Gastrocnemius medialis (tissue), 4 donors: ENCODE results near the gene FGF9. TPM values are rescaled to one million over a fixed set of nuclear protein-coding genes. Genes with fewer than 3 reads are reported as not detected.

ENCODE experiments used
- ATAC-seq, 2 donors: fragments of 150-250 bp; one replicate each; pipeline ENCODE4 v1.9.1; 2016
- DNase-seq, 2 donors: peaks; one replicate each; pipeline ENCODE4 v3.0.0-alpha.2; 2019
- H3K27ac ChIP-seq, 4 donors: fragments of 200-600 bp; sonication (generic); 1 replicate in 1 of 4; 2 replicates in 3 of 4; pipeline ENCODE4 v1.5.1; 2016 to 2018; ENCODE audit warnings: mild to moderate bottlenecking in 2 of 4, moderate library complexity in 1 of 4
- H3K27me3 ChIP-seq, 3 donors: fragments of 200-600 bp; sonication (generic) in 2 of 3; 1 replicate in 1 of 3; 2 replicates in 2 of 3; pipeline versions ENCODE4 v1.5.1 to v1.6.0; 2016 to 2019; ENCODE audit warnings: mild to moderate bottlenecking in 1 of 3, moderate library complexity in 1 of 3
- H3K36me3 ChIP-seq, 2 donors: fragments of 200-600 bp; sonication (generic) in 1 of 2; one replicate each; pipeline ENCODE4 v1.5.1; 2017 to 2018
- H3K4me1 ChIP-seq, 2 donors: fragments of 200-600 bp; sonication (generic) in 1 of 2; one replicate each; pipeline ENCODE4 v1.5.1; 2016 to 2017; ENCODE audit warnings: mild to moderate bottlenecking in 2 of 2
- H3K4me3 ChIP-seq, 4 donors: fragments of 200-600 bp; sonication (generic) in 3 of 4; 1 replicate in 1 of 4; 2 replicates in 3 of 4; pipeline ENCODE4 v1.5.1; 2016 to 2019; ENCODE audit warnings: mild to moderate bottlenecking in 2 of 4
- H3K9me3 ChIP-seq, 3 donors: fragments of 200-600 bp; sonication (generic) in 2 of 3; 1 replicate in 1 of 3; 2 replicates in 2 of 3; pipeline ENCODE4 v1.5.1; 2016 to 2019
- CTCF ChIP-seq, 5 experiments: fragments of 450-650 bp in 3 of 5; fragments of 200-600 bp in 2 of 5; sonication (generic) in 2 of 5; IDR thresholded peaks in 4 of 5; conservative IDR thresholded peaks in 1 of 5; 1 replicate in 4 of 5; 2 replicates in 1 of 5; pipeline ENCODE4 v1.5.1; 2016 to 2019; ENCODE audit warnings: antibody characterized with exemption in 5 of 5, mild to moderate bottlenecking in 3 of 5, moderate library complexity in 3 of 5
- POLR2A ChIP-seq, 2 donors: fragments of 450-650 bp; IDR thresholded peaks; one replicate each; pipeline ENCODE4 v1.6.1; 2017; ENCODE audit warnings: antibody characterized with exemption in 2 of 2, mild to moderate bottlenecking in 2 of 2, moderate library complexity in 2 of 2
- in situ Hi-C, 4 donors: fragments of 200-750 bp; cut with MboI; loops; one replicate each; pipeline versions ENCODE4 v1.15.0 to v1.8.0; 2017; ENCODE audit warnings: low sequenced_read_pairs in 4 of 4
- intact Hi-C: fragments of 100-400 bp; cut with DNase I; formaldehyde crosslinking; loops from one replicate; pipeline ENCODE4 v1.15.1; 2023; ENCODE audit warnings: low total_unique reads
- total RNA-seq, 4 donors: library from RNA; depleted of rRNA; stranded (reverse); fragments of >200 nt; gene quantifications; one replicate each; pipeline versions ENCODE4 v1.1.0 to v1.2.3, GENCODE V29; 2016

FGF9 gene
- total RNA-seq, 4 donors from 2014 or later: 0.16 to 0.38 (median 0.25) TPM; not detected in 1

GRCh38 chr13:21745307-21745706, 74.4 kb downstream of the FGF9 start:
- DNase-seq: no peak
- H3K27ac ChIP-seq: no peak overlapping the region
- intact Hi-C loops: no loop called here
- no peak overlapping the region for H3K4me3 ChIP-seq
- no peaks in the 10 kb centered on the region for H3K27me3 ChIP-seq
- no peaks in the 10 kb centered on the region for H3K36me3 ChIP-seq
- in situ Hi-C loops: no loop called here
- no peak for ATAC-seq
- no peaks in the 10 kb centered on the region for H3K4me1 ChIP-seq
- no peak for TF ChIP-seq POLR2A (IDR thresholded peaks at IDR 0.05)
- no peak for TF ChIP-seq CTCF (IDR thresholded peaks at IDR 0.05 in 4 of 5, conservative IDR thresholded peaks at IDR 0.05 in 1 of 5)
- no peaks in the 10 kb centered on the region for H3K9me3 ChIP-seq

GRCh38 chr13:21747456-21747855, 76.6 kb downstream of the FGF9 start:
- no peaks in the 10 kb centered on the region for H3K36me3 ChIP-seq
- TF ChIP-seq POLR2A (IDR thresholded peaks at IDR 0.05) (no peak), CTCF (IDR thresholded peaks at IDR 0.05 in 4 of 5, conservative IDR thresholded peaks at IDR 0.05 in 1 of 5) (no peak)
- no peaks in the 10 kb centered on the region for H3K27me3 ChIP-seq
- H3K9me3 ChIP-seq: no peaks in the 10 kb centered on the region
- no peak overlapping the region for H3K4me3 ChIP-seq
- in situ Hi-C loops (no loop called here), intact Hi-C loops (no loop called here)
- no peak overlapping the region for H3K27ac ChIP-seq
- H3K4me1 ChIP-seq: no peaks in the 10 kb centered on the region
- DNase-seq: no peak
- ATAC-seq: no peak

- intact Hi-C loops (no loop called here), in situ Hi-C loops (no loop called here)
- no peak for DNase-seq
- ATAC-seq: no peak
- no peaks in the 10 kb centered on the region for H3K36me3 ChIP-seq
- no peak overlapping the region for H3K27ac ChIP-seq
- TF ChIP-seq POLR2A (IDR thresholded peaks at IDR 0.05): no peak
- no peak for TF ChIP-seq CTCF (IDR thresholded peaks at IDR 0.05 in 4 of 5, conservative IDR thresholded peaks at IDR 0.05 in 1 of 5)
- H3K4me1 ChIP-seq: no peaks in the 10 kb centered on the region
- no peak overlapping the region for H3K4me3 ChIP-seq
- no peaks in the 10 kb centered on the region for H3K27me3 ChIP-seq
- no peaks in the 10 kb centered on the region for H3K9me3 ChIP-seq
These were observed 77.3 kb downstream of the FGF9 start for GRCh38 chr13:21748166-21748565.

- in situ Hi-C loops: no loop called here
- Histone ChIP-seq H3K4me3 (no peak overlapping the region), H3K27ac (no peak overlapping the region), H3K36me3 (no peaks in the 10 kb centered on the region), H3K9me3 (no peaks in the 10 kb centered on the region), H3K27me3 (no peaks in the 10 kb centered on the region), H3K4me1 (no peaks in the 10 kb centered on the region)
- ATAC-seq (no peak), DNase-seq (no peak)
- intact Hi-C loops: no loop called here
- TF ChIP-seq CTCF (IDR thresholded peaks at IDR 0.05 in 4 of 5, conservative IDR thresholded peaks at IDR 0.05 in 1 of 5): no peak
- no peak for TF ChIP-seq POLR2A (IDR thresholded peaks at IDR 0.05)
These were observed 78.5 kb downstream of the FGF9 start for GRCh38 chr13:21749410-21749809.

GRCh38 chr13:21752501-21752900, 81.6 kb downstream of the FGF9 start:
- Histone ChIP-seq H3K4me3 (no peak overlapping the region), H3K36me3 (no peaks in the 10 kb centered on the region), H3K9me3 (no peaks in the 10 kb centered on the region), H3K4me1 (no peaks in the 10 kb centered on the region), H3K27ac (no peak overlapping the region), H3K27me3 (no peaks in the 10 kb centered on the region)
- in situ Hi-C loops: no loop called here
- intact Hi-C loops: no loop called here
- DNase-seq (no peak), ATAC-seq (no peak)
- TF ChIP-seq CTCF (IDR thresholded peaks at IDR 0.05 in 4 of 5, conservative IDR thresholded peaks at IDR 0.05 in 1 of 5) (no peak), POLR2A (IDR thresholded peaks at IDR 0.05) (no peak)
